Gastrocnemius medialis (tissue), 4 donors: ENCODE results near the gene VPS26C. TPM values are rescaled to one million over a fixed set of nuclear protein-coding genes. Genes with fewer than 3 reads are reported as not detected.

Source experiments
- ATAC-seq, 2 donors: fragments of 150-250 bp; one replicate each; pipeline ENCODE4 v1.9.1; 2016
- DNase-seq, 2 donors: peaks; one replicate each; pipeline ENCODE4 v3.0.0-alpha.2; 2019
- H3K27ac ChIP-seq, 4 donors: fragments of 200-600 bp; sonication (generic); 1 replicate in 1 of 4; 2 replicates in 3 of 4; pipeline ENCODE4 v1.5.1; 2016 to 2018; ENCODE audit warnings: mild to moderate bottlenecking in 2 of 4, moderate library complexity in 1 of 4
- H3K27me3 ChIP-seq, 3 donors: fragments of 200-600 bp; sonication (generic) in 2 of 3; 1 replicate in 1 of 3; 2 replicates in 2 of 3; pipeline versions ENCODE4 v1.5.1 to v1.6.0; 2016 to 2019; ENCODE audit warnings: mild to moderate bottlenecking in 1 of 3, moderate library complexity in 1 of 3
- H3K36me3 ChIP-seq, 2 donors: fragments of 200-600 bp; sonication (generic) in 1 of 2; one replicate each; pipeline ENCODE4 v1.5.1; 2017 to 2018
- H3K4me1 ChIP-seq, 2 donors: fragments of 200-600 bp; sonication (generic) in 1 of 2; one replicate each; pipeline ENCODE4 v1.5.1; 2016 to 2017; ENCODE audit warnings: mild to moderate bottlenecking in 2 of 2
- H3K4me3 ChIP-seq, 4 donors: fragments of 200-600 bp; sonication (generic) in 3 of 4; 1 replicate in 1 of 4; 2 replicates in 3 of 4; pipeline ENCODE4 v1.5.1; 2016 to 2019; ENCODE audit warnings: mild to moderate bottlenecking in 2 of 4
- H3K9me3 ChIP-seq, 3 donors: fragments of 200-600 bp; sonication (generic) in 2 of 3; 1 replicate in 1 of 3; 2 replicates in 2 of 3; pipeline ENCODE4 v1.5.1; 2016 to 2019
- POLR2A ChIP-seq, 2 donors: fragments of 450-650 bp; IDR thresholded peaks; one replicate each; pipeline ENCODE4 v1.6.1; 2017; ENCODE audit warnings: antibody characterized with exemption in 2 of 2, mild to moderate bottlenecking in 2 of 2, moderate library complexity in 2 of 2
- in situ Hi-C, 4 donors: fragments of 200-750 bp; cut with MboI; loops; one replicate each; pipeline versions ENCODE4 v1.15.0 to v1.8.0; 2017; ENCODE audit warnings: low sequenced_read_pairs in 4 of 4
- intact Hi-C: fragments of 100-400 bp; cut with DNase I; formaldehyde crosslinking; loops from one replicate; pipeline ENCODE4 v1.15.1; 2023; ENCODE audit warnings: low total_unique reads
- total RNA-seq, 4 donors: library from RNA; depleted of rRNA; stranded (reverse); fragments of >200 nt; gene quantifications; one replicate each; pipeline versions ENCODE4 v1.1.0 to v1.2.3, GENCODE V29; 2016
- TF ChIP-seq, protein P1 (sequence below), 5 experiments: fragments of 450-650 bp in 3 of 5; fragments of 200-600 bp in 2 of 5; sonication (generic) in 2 of 5; IDR thresholded peaks in 4 of 5; conservative IDR thresholded peaks in 1 of 5; 1 replicate in 4 of 5; 2 replicates in 1 of 5; pipeline ENCODE4 v1.5.1; 2016 to 2019; ENCODE audit warnings: antibody characterized with exemption in 5 of 5, mild to moderate bottlenecking in 3 of 5, moderate library complexity in 3 of 5

Gene VPS26C
- total RNA-seq, 4 donors from 2014 or later = 57.6 to 82.7 (median 75.4) TPM

DNA sequence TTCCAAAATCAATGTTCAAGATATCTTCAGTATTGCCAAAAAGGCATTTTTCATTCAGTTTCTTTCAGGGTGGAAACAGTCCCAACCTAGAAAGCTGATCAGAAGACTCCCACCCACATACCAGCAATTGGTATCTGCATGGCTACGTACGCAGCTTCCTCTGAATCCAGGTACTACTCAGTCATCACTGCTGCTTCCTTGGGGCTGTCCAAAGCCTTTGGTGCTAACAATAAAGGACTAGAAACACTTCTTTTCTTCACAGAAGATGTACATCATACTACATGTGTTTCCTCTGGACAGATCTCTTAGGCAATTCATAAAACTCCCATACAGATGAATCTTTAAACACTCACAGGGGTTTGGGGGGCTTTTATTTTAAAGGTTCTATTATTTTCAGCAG, 29.8 kb downstream of the VPS26C start:
- no peak for DNase-seq
- no peak for TF ChIP-seq POLR2A (IDR thresholded peaks at IDR 0.05)
- TF ChIP-seq, protein P1, sequence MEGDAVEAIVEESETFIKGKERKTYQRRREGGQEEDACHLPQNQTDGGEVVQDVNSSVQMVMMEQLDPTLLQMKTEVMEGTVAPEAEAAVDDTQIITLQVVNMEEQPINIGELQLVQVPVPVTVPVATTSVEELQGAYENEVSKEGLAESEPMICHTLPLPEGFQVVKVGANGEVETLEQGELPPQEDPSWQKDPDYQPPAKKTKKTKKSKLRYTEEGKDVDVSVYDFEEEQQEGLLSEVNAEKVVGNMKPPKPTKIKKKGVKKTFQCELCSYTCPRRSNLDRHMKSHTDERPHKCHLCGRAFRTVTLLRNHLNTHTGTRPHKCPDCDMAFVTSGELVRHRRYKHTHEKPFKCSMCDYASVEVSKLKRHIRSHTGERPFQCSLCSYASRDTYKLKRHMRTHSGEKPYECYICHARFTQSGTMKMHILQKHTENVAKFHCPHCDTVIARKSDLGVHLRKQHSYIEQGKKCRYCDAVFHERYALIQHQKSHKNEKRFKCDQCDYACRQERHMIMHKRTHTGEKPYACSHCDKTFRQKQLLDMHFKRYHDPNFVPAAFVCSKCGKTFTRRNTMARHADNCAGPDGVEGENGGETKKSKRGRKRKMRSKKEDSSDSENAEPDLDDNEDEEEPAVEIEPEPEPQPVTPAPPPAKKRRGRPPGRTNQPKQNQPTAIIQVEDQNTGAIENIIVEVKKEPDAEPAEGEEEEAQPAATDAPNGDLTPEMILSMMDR (IDR thresholded peaks at IDR 0.05 in 4 of 5, conservative IDR thresholded peaks at IDR 0.05 in 1 of 5) = no peak
- Histone ChIP-seq H3K36me3 (peaks cover 6 to 48% of the 10 kb centered on the region in 2 donors), H3K9me3 (no peaks in the 10 kb centered on the region), H3K27me3 (no peaks in the 10 kb centered on the region), H3K27ac (no peak overlapping the region), H3K4me1 (no peaks in the 10 kb centered on the region), H3K4me3 (no peak overlapping the region)
- intact Hi-C loops = no loop called here
- ATAC-seq = no peak
- in situ Hi-C loops = no loop called here

DNA sequence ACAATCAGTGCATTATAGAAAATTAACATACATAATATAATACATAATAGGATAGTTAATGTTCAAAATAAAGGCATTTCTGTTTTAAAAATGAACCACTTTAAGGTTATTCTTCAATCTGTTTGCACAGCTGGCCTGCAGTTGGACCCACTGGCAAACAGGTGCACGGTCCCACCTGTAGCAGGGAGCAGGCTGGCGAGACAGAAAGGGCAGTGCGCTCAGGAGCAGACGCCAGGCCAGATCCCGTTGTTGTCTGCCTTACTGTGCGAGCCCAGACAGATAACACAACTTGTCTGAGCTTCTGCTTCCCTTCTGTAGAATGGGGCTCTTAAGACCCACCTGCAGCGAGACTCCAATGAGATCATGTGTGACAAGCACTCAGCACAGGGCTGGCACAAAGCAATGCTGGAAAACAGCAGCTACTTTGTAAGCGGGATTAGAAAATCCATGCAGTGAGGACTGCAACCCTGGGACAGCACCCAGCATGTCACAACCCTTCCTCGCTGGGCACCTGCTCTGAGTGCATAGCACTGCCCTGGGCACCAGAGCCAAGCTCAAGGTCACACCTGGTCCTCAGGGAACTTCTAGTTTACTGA, 33.5 kb downstream of the VPS26C start:
- no peak for ATAC-seq
- in situ Hi-C loops (no loop called here), intact Hi-C loops (no loop called here)
- H3K27ac ChIP-seq = no peak overlapping the region
- H3K36me3 ChIP-seq = peaks cover 6 to 70% of the 10 kb centered on the region in 2 donors
- no peak for TF ChIP-seq POLR2A (IDR thresholded peaks at IDR 0.05)
- H3K4me3 ChIP-seq = no peak overlapping the region
- DNase-seq = no peak
- no peaks in the 10 kb centered on the region for H3K27me3 ChIP-seq
- H3K9me3 ChIP-seq = no peaks in the 10 kb centered on the region
- no peaks in the 10 kb centered on the region for H3K4me1 ChIP-seq

DNA sequence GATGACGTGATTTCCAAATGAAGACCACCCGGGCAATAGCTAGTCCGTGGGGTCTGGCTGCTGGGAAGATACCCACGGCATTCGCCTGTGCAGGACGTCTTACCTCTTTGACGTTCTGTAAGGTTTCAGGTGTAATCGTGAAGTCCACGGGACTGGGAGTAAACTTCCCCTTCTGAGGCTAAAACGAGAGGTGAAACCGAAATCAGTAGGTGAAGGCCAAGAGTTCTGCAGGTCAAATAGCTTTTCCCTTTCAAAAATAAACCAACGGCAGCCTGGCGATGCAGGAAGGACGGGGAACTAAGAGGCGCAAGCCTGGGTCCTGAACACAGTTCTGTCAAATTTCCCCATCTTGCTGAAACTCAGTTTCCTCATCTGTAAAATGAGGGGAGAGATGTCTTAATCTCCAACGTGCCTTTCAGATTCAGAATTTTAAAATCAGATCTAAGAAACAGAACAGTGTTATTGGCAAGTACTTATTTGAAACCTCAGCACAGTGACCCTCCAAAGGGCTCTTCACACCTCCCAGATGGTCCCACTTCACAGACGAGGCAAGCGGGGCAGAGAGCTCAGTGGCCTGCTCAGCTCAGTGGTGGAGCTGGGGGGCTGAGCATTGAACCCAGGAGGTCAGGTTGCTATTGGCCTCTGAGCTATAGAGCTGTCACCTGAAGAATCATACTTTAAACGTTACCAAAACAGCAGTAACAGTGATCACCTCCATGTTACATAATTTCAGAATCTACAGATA, 34.7 kb downstream of the VPS26C start:
- Histone ChIP-seq H3K27ac (no peak overlapping the region), H3K36me3 (peaks cover 6 to 71% of the 10 kb centered on the region in 2 donors), H3K9me3 (no peaks in the 10 kb centered on the region), H3K4me3 (no peak overlapping the region), H3K4me1 (no peaks in the 10 kb centered on the region), H3K27me3 (no peaks in the 10 kb centered on the region)
- TF ChIP-seq, protein P1 (IDR thresholded peaks at IDR 0.05 in 4 of 5, conservative IDR thresholded peaks at IDR 0.05 in 1 of 5) = no peak
- TF ChIP-seq POLR2A (IDR thresholded peaks at IDR 0.05) = no peak
- ATAC-seq (no peak), DNase-seq (no peak)
- in situ Hi-C loops (no loop called here), intact Hi-C loops (no loop called here)

DNA sequence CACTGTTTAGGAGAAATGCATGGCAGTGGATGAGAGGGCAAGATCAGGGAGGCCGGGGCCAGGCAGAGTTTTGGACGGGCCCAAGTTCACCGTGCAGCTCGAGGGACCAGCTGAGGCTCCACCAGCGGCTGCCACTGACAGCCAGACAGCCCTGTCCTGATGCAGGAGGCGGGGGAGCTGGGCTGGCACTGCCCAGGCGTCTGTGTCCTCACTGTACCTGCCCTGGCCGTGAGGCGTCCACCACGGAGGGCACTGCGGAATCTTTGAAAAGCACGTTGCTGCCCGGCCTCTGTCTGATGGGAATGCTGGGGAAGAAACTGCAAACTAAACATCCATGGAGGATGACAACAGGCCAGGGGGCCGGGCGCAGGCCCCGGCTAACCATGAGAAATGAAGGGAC, 35.5 kb downstream of the VPS26C start:
- ATAC-seq (no peak), DNase-seq (no peak)
- no peaks in the 10 kb centered on the region for H3K9me3 ChIP-seq
- in situ Hi-C loops (no loop called here), intact Hi-C loops (no loop called here)
- TF ChIP-seq POLR2A (IDR thresholded peaks at IDR 0.05) = no peak
- TF ChIP-seq, protein P1 (IDR thresholded peaks at IDR 0.05 in 4 of 5, conservative IDR thresholded peaks at IDR 0.05 in 1 of 5) = no peak
- no peak overlapping the region for H3K27ac ChIP-seq
- H3K27me3 ChIP-seq = no peaks in the 10 kb centered on the region
- no peaks in the 10 kb centered on the region for H3K4me1 ChIP-seq
- H3K4me3 ChIP-seq = no peak overlapping the region
- H3K36me3 ChIP-seq = peaks cover 2 to 75% of the 10 kb centered on the region in 2 donors

DNA sequence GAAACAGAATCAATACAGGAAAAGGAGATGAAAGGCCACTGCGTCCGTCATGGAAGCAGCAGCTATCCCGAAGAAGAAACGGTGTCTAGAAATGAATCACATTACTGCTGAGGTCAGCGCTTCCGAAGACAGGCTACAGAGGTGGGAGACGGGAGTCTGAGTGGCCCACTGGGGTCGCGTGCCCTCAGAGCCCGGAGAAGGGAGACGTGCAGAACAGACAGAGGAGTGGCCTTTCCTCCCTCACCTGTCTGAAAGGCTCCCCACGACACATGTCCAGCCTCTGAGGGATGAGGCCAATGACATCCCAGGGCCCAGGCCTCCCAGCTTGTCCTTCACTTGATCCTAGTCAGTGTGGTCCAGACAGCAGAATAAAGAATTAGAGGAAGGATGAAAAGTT, 35.9 kb downstream of the VPS26C start:
- TF ChIP-seq POLR2A (IDR thresholded peaks at IDR 0.05) = no peak
- TF ChIP-seq, protein P1 (IDR thresholded peaks at IDR 0.05 in 4 of 5, conservative IDR thresholded peaks at IDR 0.05 in 1 of 5) = no peak
- Histone ChIP-seq H3K4me3 (no peak overlapping the region), H3K9me3 (no peaks in the 10 kb centered on the region), H3K27me3 (no peaks in the 10 kb centered on the region), H3K4me1 (no peaks in the 10 kb centered on the region), H3K36me3 (peaks cover 0 to 76% of the 10 kb centered on the region in 2 donors), H3K27ac (no peak overlapping the region)
- ATAC-seq = no peak
- intact Hi-C loops = no loop called here
- no peak for DNase-seq
- in situ Hi-C loops = no loop called here
